Left ventricle myocardium inferior (tissue), 1 donor: ENCODE measurements around the gene DDX21. TPM values are rescaled to one million over a fixed set of nuclear protein-coding genes. Genes with fewer than 3 reads are reported as not detected.
A peak's percentile ranks its signal among the peaks of the same experiment; 100 is the strongest.

Source experiments
- DNase-seq: peaks from one replicate; pipeline ENCODE4 v3.0.0-alpha.2; 2020
- H3K27ac ChIP-seq: fragments of 200-600 bp; replicated peaks from 2 replicates; pipeline ENCODE4 v1.8.0; 2021
- H3K27me3 ChIP-seq: fragments of 200-600 bp; 2 replicates; pipeline ENCODE4 v1.8.0; 2021; ENCODE audit warnings: low read depth
- H3K36me3 ChIP-seq: fragments of 200-600 bp; 2 replicates; pipeline ENCODE4 v1.8.0; 2021
- H3K4me1 ChIP-seq: fragments of 200-600 bp; 2 replicates; pipeline ENCODE4 v1.8.0; 2021
- H3K4me3 ChIP-seq: fragments of 200-600 bp; 2 replicates; pipeline ENCODE4 v1.8.0; 2021; ENCODE audit warnings: mild to moderate bottlenecking, moderate library complexity
- H3K9me3 ChIP-seq: fragments of 200-600 bp; replicated peaks from 2 replicates; pipeline ENCODE4 v1.8.0; 2021
- intact Hi-C: fragments of 100-400 bp; cut with micrococcal nuclease; formaldehyde crosslinking; loops from one replicate; pipeline ENCODE4 v1.11.0; 2022
- total RNA-seq: library from RNA; stranded (reverse); fragmentation: NEBNext Ultra II Directional; extraction: Animal tissue kit (Norgen Biotek cat#: 25700); gene quantifications from one replicate; pipeline ENCODE4 v1.2.1, GENCODE V29; 2021
- TF ChIP-seq, protein P1 (sequence below): fragments of 200-600 bp; IDR thresholded peaks from 2 replicates; pipeline ENCODE4 v1.8.0; 2021; ENCODE audit warnings: antibody characterized with exemption, mild to moderate bottlenecking, borderline replicate concordance
- donor health status: DM: no; HTN: yes; CAD: no; lungs with severe emphysema.

The DDX21 gene
- total RNA-seq, 1 donor from 2014 or later = 21.9 TPM

GRCh38 chr10:68981074-68981473 is 25.1 kb downstream of the DDX21 start:
- Histone ChIP-seq H3K4me1 (no peaks in the 10 kb centered on the region), H3K27ac (no peak overlapping the region), H3K36me3 (peaks cover 85% of the 10 kb centered on the region), H3K27me3 (no peaks in the 10 kb centered on the region), H3K9me3 (no peaks in the 10 kb centered on the region), H3K4me3 (no peak overlapping the region)
- intact Hi-C loops = no loop called here
- TF ChIP-seq, protein P1, sequence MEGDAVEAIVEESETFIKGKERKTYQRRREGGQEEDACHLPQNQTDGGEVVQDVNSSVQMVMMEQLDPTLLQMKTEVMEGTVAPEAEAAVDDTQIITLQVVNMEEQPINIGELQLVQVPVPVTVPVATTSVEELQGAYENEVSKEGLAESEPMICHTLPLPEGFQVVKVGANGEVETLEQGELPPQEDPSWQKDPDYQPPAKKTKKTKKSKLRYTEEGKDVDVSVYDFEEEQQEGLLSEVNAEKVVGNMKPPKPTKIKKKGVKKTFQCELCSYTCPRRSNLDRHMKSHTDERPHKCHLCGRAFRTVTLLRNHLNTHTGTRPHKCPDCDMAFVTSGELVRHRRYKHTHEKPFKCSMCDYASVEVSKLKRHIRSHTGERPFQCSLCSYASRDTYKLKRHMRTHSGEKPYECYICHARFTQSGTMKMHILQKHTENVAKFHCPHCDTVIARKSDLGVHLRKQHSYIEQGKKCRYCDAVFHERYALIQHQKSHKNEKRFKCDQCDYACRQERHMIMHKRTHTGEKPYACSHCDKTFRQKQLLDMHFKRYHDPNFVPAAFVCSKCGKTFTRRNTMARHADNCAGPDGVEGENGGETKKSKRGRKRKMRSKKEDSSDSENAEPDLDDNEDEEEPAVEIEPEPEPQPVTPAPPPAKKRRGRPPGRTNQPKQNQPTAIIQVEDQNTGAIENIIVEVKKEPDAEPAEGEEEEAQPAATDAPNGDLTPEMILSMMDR = peak; percentile 15
- no peak for DNase-seq

DNA sequence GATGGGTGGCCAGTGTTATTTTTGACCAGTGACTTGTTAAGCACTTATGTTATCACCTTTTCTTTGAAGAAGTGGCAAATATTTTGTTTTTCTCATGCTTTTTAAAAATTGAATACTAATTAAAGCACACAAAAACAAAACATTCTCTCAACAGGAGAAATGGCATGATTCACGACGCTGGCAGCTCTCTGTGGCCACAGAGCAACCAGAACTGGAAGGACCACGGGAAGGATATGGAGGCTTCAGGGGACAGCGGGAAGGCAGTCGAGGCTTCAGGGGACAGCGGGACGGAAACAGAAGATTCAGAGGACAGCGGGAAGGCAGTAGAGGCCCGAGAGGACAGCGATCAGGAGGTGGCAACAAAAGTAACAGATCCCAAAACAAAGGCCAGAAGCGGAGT is 26.4 kb downstream of the DDX21 start:
- peaks cover 73% of the 10 kb centered on the region for H3K36me3 ChIP-seq
- intact Hi-C loops = no loop called here
- TF ChIP-seq, protein P1 = no peak
- no peak overlapping the region for H3K4me3 ChIP-seq
- DNase-seq = no peak
- H3K27me3 ChIP-seq = no peaks in the 10 kb centered on the region
- H3K9me3 ChIP-seq = no peaks in the 10 kb centered on the region
- H3K4me1 ChIP-seq = no peaks in the 10 kb centered on the region
- no peak overlapping the region for H3K27ac ChIP-seq

DNA sequence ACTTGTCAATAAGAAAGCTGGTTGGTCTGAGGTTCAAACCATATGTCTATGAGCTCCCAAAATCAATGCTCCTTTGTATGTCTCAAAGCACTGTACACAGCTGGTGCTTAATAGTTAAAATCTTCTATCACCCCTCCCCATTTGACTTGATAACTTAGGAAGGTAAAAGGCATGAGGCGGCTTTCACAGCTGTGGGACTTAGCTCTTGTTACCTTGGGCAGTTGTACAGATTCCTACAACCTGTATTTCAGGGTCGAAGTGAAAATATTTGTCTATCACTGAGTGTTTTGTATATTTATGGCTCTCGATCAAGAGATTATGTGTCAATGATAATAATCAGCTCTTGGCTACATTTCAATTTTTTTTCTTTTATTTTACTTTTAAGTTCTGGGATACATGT is 31.6 kb downstream of the DDX21 start:
- Histone ChIP-seq H3K27me3 (no peaks in the 10 kb centered on the region), H3K4me3 (peak overlapping the region; percentile 90), H3K36me3 (peaks cover 24% of the 10 kb centered on the region), H3K4me1 (peaks cover 47% of the 10 kb centered on the region), H3K27ac (no peak overlapping the region), H3K9me3 (no peaks in the 10 kb centered on the region)
- TF ChIP-seq, protein P1 = no peak
- DNase-seq = no peak
- intact Hi-C loops = no loop called here

DNA sequence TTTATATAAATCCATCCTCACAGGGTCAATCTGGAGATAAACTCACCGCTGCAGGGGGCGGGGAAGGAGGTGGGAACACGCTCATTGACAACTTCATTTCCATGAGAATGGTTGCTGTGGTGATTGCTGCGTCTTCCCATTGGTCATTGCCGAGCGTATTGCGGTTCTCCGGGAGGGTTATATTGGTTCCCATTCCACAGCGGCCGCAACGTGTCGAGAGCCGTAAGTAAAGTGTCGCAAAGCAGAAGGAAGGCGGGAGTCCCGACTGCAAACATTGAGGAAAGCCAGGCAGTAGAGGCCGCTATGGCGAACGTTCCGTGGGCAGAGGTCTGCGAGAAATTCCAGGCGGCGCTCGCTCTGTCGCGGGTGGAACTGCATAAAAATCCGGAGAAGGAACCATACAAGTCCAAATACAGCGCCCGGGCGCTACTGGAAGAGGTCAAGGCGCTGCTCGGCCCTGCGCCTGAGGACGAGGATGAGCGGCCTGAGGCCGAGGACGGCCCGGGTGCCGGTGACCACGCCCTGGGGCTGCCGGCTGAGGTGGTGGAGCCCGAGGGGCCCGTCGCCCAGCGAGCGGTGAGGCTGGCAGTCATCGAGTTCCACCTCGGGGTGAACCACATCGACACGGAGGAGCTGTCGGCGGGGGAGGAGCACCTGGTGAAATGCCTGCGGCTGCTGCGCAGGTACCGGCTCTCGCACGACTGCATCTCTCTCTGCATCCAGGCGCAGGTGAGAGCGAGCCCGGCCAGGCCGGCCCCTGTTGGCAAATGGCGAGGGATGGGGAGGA is 32.8 kb downstream of the DDX21 start, which contains the start of gene KIFBP:
KIFBP (plus strand) TSS at position 274 of the 787 bp plus-strand sequence; CDS start at position 304, 30 bp downstream.
- Histone ChIP-seq H3K9me3 (no peaks in the 10 kb centered on the region), H3K36me3 (peaks cover 12% of the 10 kb centered on the region), H3K27me3 (no peaks in the 10 kb centered on the region), H3K27ac (peak within 1 kb of the TSS; percentile 92), H3K4me1 (peaks cover 58% of the 10 kb centered on the region), H3K4me3 (peak within 1 kb of the TSS; percentile 90)
- peak; percentile 91 for DNase-seq
- TF ChIP-seq, protein P1 = peak; percentile 60
- intact Hi-C loops = no loop called here

GRCh38 chr10:68989317-68989990 is 33.5 kb downstream of the DDX21 start:
- Histone ChIP-seq H3K36me3 (peaks cover 9% of the 10 kb centered on the region), H3K27ac (peak overlapping the region; percentile 92), H3K4me1 (peaks cover 66% of the 10 kb centered on the region), H3K9me3 (no peaks in the 10 kb centered on the region), H3K27me3 (no peaks in the 10 kb centered on the region), H3K4me3 (peak overlapping the region; percentile 90)
- intact Hi-C loops = no loop called here
- no peak for DNase-seq
- TF ChIP-seq, protein P1 = no peak
